HUES6 (cell line): ENCODE data around the gene CFAP65.

Source experiments
- H3K27ac ChIP-seq: 2 replicates; pipeline ENCODE4 v1.7.0; 2013; ENCODE audit warnings: low read depth, mild to moderate bottlenecking, low read length, inconsistent platforms
- H3K27me3 ChIP-seq: 2 replicates; pipeline ENCODE4 v1.6.1; 2013; ENCODE audit warnings: low read length; ENCODE audit not compliant: control insufficient read depth, insufficient read depth
- H3K36me3 ChIP-seq: 2 replicates; pipeline ENCODE4 v1.6.1; 2013; ENCODE audit warnings: low read length; ENCODE audit not compliant: control insufficient read depth, insufficient read depth
- H3K4me1 ChIP-seq: 2 replicates; pipeline ENCODE4 v1.6.1; 2013; ENCODE audit warnings: low read length; ENCODE audit not compliant: control insufficient read depth, insufficient read depth
- H3K4me3 ChIP-seq: 2 replicates; pipeline ENCODE4 v1.5.1; 2013; ENCODE audit warnings: low read depth, low read length
- H3K9ac ChIP-seq: one replicate; pipeline ENCODE4 v1.6.1; 2013; ENCODE audit warnings: mild to moderate bottlenecking, low read length
- H3K9me3 ChIP-seq: 2 replicates; pipeline ENCODE4 v1.6.1; 2013; ENCODE audit warnings: low read depth, low read length; ENCODE audit not compliant: control insufficient read depth, insufficient read depth

CFAP65 gene

GRCh38 chr2:219020604-219021365 lies 20.5 kb downstream of the CFAP65 start:
- H3K9ac ChIP-seq, result no peak overlapping the region
- H3K27me3 ChIP-seq, result peaks cover 35% of the 10 kb centered on the region

GRCh38 chr2:219019436-219019835 lies 21.9 kb downstream of the CFAP65 start:
- H3K4me3 ChIP-seq, result no peak overlapping the region
- no peaks in the 10 kb centered on the region for H3K4me1 ChIP-seq
- H3K9ac ChIP-seq, result no peak overlapping the region
- H3K36me3 ChIP-seq, result no peaks in the 10 kb centered on the region
- H3K9me3 ChIP-seq, result no peaks in the 10 kb centered on the region
- no peak overlapping the region for H3K27ac ChIP-seq
- peaks cover 37% of the 10 kb centered on the region for H3K27me3 ChIP-seq

More at GRCh38 chr2:219020604-219021365, 20.5 kb downstream of the CFAP65 start:
- Histone ChIP-seq H3K4me3 (no peak overlapping the region), H3K36me3 (no peaks in the 10 kb centered on the region), H3K4me1 (no peaks in the 10 kb centered on the region), H3K9me3 (no peaks in the 10 kb centered on the region), H3K27ac (no peak overlapping the region)

- Histone ChIP-seq H3K27me3 (peaks cover 45% of the 10 kb centered on the region), H3K36me3 (no peaks in the 10 kb centered on the region), H3K4me3 (no peak overlapping the region), H3K9me3 (no peaks in the 10 kb centered on the region), H3K4me1 (no peaks in the 10 kb centered on the region), H3K27ac (no peak overlapping the region), H3K9ac (no peak overlapping the region)
Observed at GRCh38 chr2:219018726-219019125, 22.6 kb downstream of the CFAP65 start.

GRCh38 chr2:219018286-219018685 lies 23.0 kb downstream of the CFAP65 start:
- no peaks in the 10 kb centered on the region for H3K36me3 ChIP-seq
- no peak overlapping the region for H3K9ac ChIP-seq

GRCh38 chr2:219017201-219017931 lies 23.9 kb downstream of the CFAP65 start:
- H3K4me3 ChIP-seq, result no peak overlapping the region
- no peaks in the 10 kb centered on the region for H3K4me1 ChIP-seq
- no peaks in the 10 kb centered on the region for H3K36me3 ChIP-seq
- no peak overlapping the region for H3K27ac ChIP-seq
- H3K9ac ChIP-seq, result no peak overlapping the region
- H3K9me3 ChIP-seq, result no peaks in the 10 kb centered on the region
- peaks cover 57% of the 10 kb centered on the region for H3K27me3 ChIP-seq

More at GRCh38 chr2:219018286-219018685, 23.0 kb downstream of the CFAP65 start:
- Histone ChIP-seq H3K27me3 (peaks cover 49% of the 10 kb centered on the region), H3K27ac (no peak overlapping the region), H3K4me3 (no peak overlapping the region), H3K9me3 (no peaks in the 10 kb centered on the region), H3K4me1 (no peaks in the 10 kb centered on the region)

- Histone ChIP-seq H3K36me3 (no peaks in the 10 kb centered on the region), H3K4me1 (no peaks in the 10 kb centered on the region), H3K9ac (no peak overlapping the region), H3K4me3 (no peak overlapping the region), H3K27ac (no peak overlapping the region), H3K27me3 (peaks cover 58% of the 10 kb centered on the region), H3K9me3 (no peaks in the 10 kb centered on the region)
Observed at GRCh38 chr2:219016721-219017120, 24.6 kb downstream of the CFAP65 start.

GRCh38 chr2:219010873-219011272 lies 30.4 kb downstream of the CFAP65 start:
- Histone ChIP-seq H3K36me3 (no peaks in the 10 kb centered on the region), H3K4me1 (no peaks in the 10 kb centered on the region), H3K4me3 (no peak overlapping the region), H3K27me3 (peaks cover 80% of the 10 kb centered on the region), H3K9ac (no peak overlapping the region), H3K27ac (no peak overlapping the region), H3K9me3 (no peaks in the 10 kb centered on the region)

GRCh38 chr2:219010162-219010756 lies 31.1 kb downstream of the CFAP65 start:
- no peak overlapping the region for H3K27ac ChIP-seq
- H3K4me1 ChIP-seq, result no peaks in the 10 kb centered on the region
- no peak overlapping the region for H3K4me3 ChIP-seq
- no peaks in the 10 kb centered on the region for H3K9me3 ChIP-seq
- no peak overlapping the region for H3K9ac ChIP-seq
- H3K27me3 ChIP-seq, result peaks cover 83% of the 10 kb centered on the region
- no peaks in the 10 kb centered on the region for H3K36me3 ChIP-seq

- H3K27me3 ChIP-seq, result peaks cover 82% of the 10 kb centered on the region
Observed at GRCh38 chr2:219009294-219009693, 32.0 kb downstream of the CFAP65 start.

GRCh38 chr2:219003979-219004378 lies 37.3 kb downstream of the CFAP65 start:
- Histone ChIP-seq H3K36me3 (no peaks in the 10 kb centered on the region), H3K9ac (no peak overlapping the region), H3K27me3 (peaks cover 95% of the 10 kb centered on the region), H3K9me3 (no peaks in the 10 kb centered on the region), H3K4me3 (no peak overlapping the region), H3K4me1 (peaks cover 31% of the 10 kb centered on the region), H3K27ac (no peak overlapping the region)

More at GRCh38 chr2:219009294-219009693, 32.0 kb downstream of the CFAP65 start:
- no peaks in the 10 kb centered on the region for H3K9me3 ChIP-seq
- H3K36me3 ChIP-seq, result no peaks in the 10 kb centered on the region
- no peak overlapping the region for H3K27ac ChIP-seq
- no peak overlapping the region for H3K4me3 ChIP-seq
- H3K9ac ChIP-seq, result no peak overlapping the region
- no peaks in the 10 kb centered on the region for H3K4me1 ChIP-seq

GRCh38 chr2:219003267-219003634 lies 38.1 kb downstream of the CFAP65 start:
- no peak overlapping the region for H3K27ac ChIP-seq
- no peak overlapping the region for H3K9ac ChIP-seq
- no peaks in the 10 kb centered on the region for H3K36me3 ChIP-seq
- no peaks in the 10 kb centered on the region for H3K9me3 ChIP-seq
- peak overlapping the region; percentile 62; the same call in 1 of the 2 replicates for H3K4me3 ChIP-seq
- peaks cover 36% of the 10 kb centered on the region for H3K4me1 ChIP-seq
- H3K27me3 ChIP-seq, result peaks cover 96% of the 10 kb centered on the region
